Testis (tissue), 3 donors: Measurements from ENCODE around the gene NCF2. TPM values are rescaled to one million over a fixed set of nuclear protein-coding genes. Genes with fewer than 3 reads are reported as not detected.

ENCODE experiments used
- DNase-seq: peaks from one replicate; pipeline ENCODE4 v3.0.0-alpha.2; 2019
- H3K27ac ChIP-seq, 2 donors: fragments of 200-600 bp; sonication (generic); one replicate each; pipeline ENCODE4 v1.5.1; 2019
- H3K27me3 ChIP-seq: fragments of 200-600 bp; sonication (generic); one replicate; pipeline ENCODE4 v1.5.1; 2019
- H3K36me3 ChIP-seq: fragments of 200-600 bp; sonication (generic); one replicate; pipeline ENCODE4 v1.5.1; 2017; ENCODE audit warnings: low read depth; ENCODE audit errors: missing control alignments
- H3K4me1 ChIP-seq: fragments of 200-600 bp; sonication (generic); one replicate; pipeline ENCODE4 v1.5.1; 2019
- H3K4me3 ChIP-seq, 2 donors: fragments of 200-600 bp; sonication (generic); one replicate each; pipeline ENCODE4 v1.5.1; 2017 to 2019
- H3K9me3 ChIP-seq: fragments of 200-600 bp; sonication (generic); one replicate; pipeline ENCODE4 v1.5.1; 2017
- POLR2A ChIP-seq: fragments of 450-650 bp; IDR thresholded peaks from one replicate; pipeline ENCODE4 v1.6.1; 2017; ENCODE audit warnings: antibody characterized with exemption, mild to moderate bottlenecking, moderate library complexity
- WGBS, 2 donors: methylation state at CpG; one replicate each; pipeline ENCODE4 v1.1.5; 2018; 5-methylcytosine and 5-hydroxymethylcytosine counted together
- intact Hi-C: fragments of 100-400 bp; cut with DNase I; formaldehyde crosslinking; loops from one replicate; pipeline ENCODE4 v1.15.1; 2023; ENCODE audit warnings: low total_unique reads
- polyA plus RNA-seq: library from polyadenylated mRNA; stranded (reverse); fragments of 350-450 nt; fragmentation: Illumina TruSeq; extraction: RNeasy Lipid Tissue Mini Kit (QIAGEN cat#74804); gene quantifications from one replicate; pipeline ENCODE4 v1.2.3, GENCODE V29; 2014; ENCODE audit warnings: low read depth, low replicate concordance; ENCODE audit not compliant: insufficient read depth
- total RNA-seq, 2 donors: library from RNA; depleted of rRNA; stranded (reverse); fragments of >200 nt; gene quantifications; one replicate each; pipeline ENCODE4 v1.2.3, GENCODE V29; 2016
- TF ChIP-seq, protein P1 (sequence below), 3 experiments: fragments of 450-650 bp in 2 of 3; fragments of 200-600 bp in 1 of 3; sonication (generic) in 1 of 3; IDR thresholded peaks; one replicate each; pipeline ENCODE4 v1.5.1; 2016 to 2019; ENCODE audit warnings: antibody characterized with exemption in 3 of 3, mild to moderate bottlenecking in 2 of 3, moderate library complexity in 1 of 3

NCF2 gene
- total and polyA plus RNA-seq, 3 donors from 2014 or later, result 1.3 to 7.8 (median 3.7) TPM

DNA sequence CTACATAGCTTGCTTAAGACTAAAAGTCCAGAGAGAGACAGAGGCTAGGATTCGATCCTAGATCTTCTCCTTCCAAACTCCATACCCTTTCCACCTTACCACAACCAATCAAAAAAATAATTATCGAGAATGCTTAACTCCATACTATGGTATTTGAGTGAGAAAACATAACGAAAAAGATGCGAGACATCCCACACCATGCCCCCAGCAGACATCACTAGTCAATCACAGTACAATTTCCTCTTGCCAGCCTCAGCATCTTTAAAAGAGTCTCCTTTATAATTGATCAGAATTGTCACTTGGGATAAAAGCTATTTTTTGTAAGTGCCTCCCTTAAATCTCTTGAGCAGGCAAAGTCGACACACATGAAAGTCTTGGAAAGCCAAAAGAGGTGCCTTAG is 875 bp downstream of the NCF2 start:
- Histone ChIP-seq H3K27me3 (no peaks in the 10 kb centered on the region), H3K9me3 (no peaks in the 10 kb centered on the region), H3K27ac (no peak overlapping the region), H3K36me3 (no peaks in the 10 kb centered on the region), H3K4me1 (no peaks in the 10 kb centered on the region), H3K4me3 (no peak overlapping the region)
- no peak for DNase-seq
- TF ChIP-seq, protein P1, sequence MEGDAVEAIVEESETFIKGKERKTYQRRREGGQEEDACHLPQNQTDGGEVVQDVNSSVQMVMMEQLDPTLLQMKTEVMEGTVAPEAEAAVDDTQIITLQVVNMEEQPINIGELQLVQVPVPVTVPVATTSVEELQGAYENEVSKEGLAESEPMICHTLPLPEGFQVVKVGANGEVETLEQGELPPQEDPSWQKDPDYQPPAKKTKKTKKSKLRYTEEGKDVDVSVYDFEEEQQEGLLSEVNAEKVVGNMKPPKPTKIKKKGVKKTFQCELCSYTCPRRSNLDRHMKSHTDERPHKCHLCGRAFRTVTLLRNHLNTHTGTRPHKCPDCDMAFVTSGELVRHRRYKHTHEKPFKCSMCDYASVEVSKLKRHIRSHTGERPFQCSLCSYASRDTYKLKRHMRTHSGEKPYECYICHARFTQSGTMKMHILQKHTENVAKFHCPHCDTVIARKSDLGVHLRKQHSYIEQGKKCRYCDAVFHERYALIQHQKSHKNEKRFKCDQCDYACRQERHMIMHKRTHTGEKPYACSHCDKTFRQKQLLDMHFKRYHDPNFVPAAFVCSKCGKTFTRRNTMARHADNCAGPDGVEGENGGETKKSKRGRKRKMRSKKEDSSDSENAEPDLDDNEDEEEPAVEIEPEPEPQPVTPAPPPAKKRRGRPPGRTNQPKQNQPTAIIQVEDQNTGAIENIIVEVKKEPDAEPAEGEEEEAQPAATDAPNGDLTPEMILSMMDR (IDR thresholded peaks at IDR 0.05), result no peak
- WGBS, 2 donors, result 94 to 95% methylated on average over 5 of the region's 5 CpGs
- intact Hi-C loops, result no loop called here

- Histone ChIP-seq H3K27me3 (no peaks in the 10 kb centered on the region), H3K9me3 (no peaks in the 10 kb centered on the region), H3K27ac (no peak overlapping the region), H3K4me3 (no peak overlapping the region), H3K36me3 (no peaks in the 10 kb centered on the region), H3K4me1 (no peaks in the 10 kb centered on the region)
- DNase-seq, result no peak
- intact Hi-C loops, result no loop called here
- no peak for TF ChIP-seq POLR2A
- TF ChIP-seq, protein P1 (IDR thresholded peaks at IDR 0.05), result no peak
Observed at GRCh38 chr1:183588827-183589226, 1.4 kb downstream of the NCF2 start.

GRCh38 chr1:183586926-183587325 is 3.3 kb downstream of the NCF2 start:
- H3K27me3 ChIP-seq, result no peaks in the 10 kb centered on the region
- 98% methylated on average over 8 of the region's 8 CpGs for WGBS, 2 donors
- no peak overlapping the region for H3K4me3 ChIP-seq
- H3K27ac ChIP-seq, result no peak overlapping the region
- TF ChIP-seq, protein P1 (IDR thresholded peaks at IDR 0.05), result no peak
- TF ChIP-seq POLR2A, result no peak
- H3K9me3 ChIP-seq, result no peaks in the 10 kb centered on the region
- H3K4me1 ChIP-seq, result no peaks in the 10 kb centered on the region
- no peak for DNase-seq
- intact Hi-C loops, result no loop called here
- no peaks in the 10 kb centered on the region for H3K36me3 ChIP-seq

DNA sequence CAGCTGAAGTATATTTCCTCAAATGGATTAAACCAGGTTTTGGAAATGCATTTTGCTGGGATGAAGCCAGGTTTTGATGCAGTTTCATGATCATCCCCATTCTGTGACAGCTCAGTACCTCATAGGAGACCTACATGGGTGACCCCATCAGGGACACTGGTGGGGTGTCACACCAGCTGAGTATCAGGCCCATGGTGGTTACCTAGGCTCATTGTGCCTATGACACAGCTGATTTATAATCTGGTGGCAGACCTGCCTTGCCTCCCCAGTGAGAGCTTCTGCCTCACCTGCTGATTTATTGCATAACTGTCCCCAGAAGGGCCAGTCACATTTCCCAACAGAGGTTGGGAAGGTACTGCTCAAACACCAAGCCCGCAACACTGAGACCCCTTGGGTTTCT is 3.8 kb downstream of the NCF2 start:
- H3K4me1 ChIP-seq, result no peaks in the 10 kb centered on the region
- DNase-seq, result no peak
- no peaks in the 10 kb centered on the region for H3K36me3 ChIP-seq
- H3K27me3 ChIP-seq, result no peaks in the 10 kb centered on the region
- no peaks in the 10 kb centered on the region for H3K9me3 ChIP-seq
- no peak overlapping the region for H3K27ac ChIP-seq
- intact Hi-C loops, result no loop called here
- 100% methylated on average over 1 of the region's 1 CpG for WGBS, 2 donors
- no peak for TF ChIP-seq POLR2A
- TF ChIP-seq, protein P1 (IDR thresholded peaks at IDR 0.05), result no peak
- no peak overlapping the region for H3K4me3 ChIP-seq

DNA sequence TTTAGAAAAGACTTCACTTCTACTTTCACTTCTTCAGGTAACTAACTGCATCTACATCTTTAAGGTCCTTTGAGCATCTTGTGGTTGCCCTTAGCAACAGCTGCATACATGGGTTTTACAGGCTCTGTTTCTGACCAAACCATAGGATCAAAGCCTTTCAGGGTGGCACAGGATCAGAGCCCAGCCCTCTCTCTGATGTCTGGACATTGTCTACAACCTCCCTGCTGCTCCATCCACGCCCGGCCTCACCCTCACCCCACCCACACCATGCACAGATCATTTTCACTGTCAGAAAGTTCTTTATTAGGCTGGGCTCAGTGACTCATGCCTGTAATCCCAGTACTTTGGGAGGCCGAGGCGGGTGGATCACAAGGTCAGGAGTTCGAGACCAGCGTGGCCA is 5.2 kb downstream of the NCF2 start:
- intact Hi-C loops, result no loop called here
- H3K27ac ChIP-seq, result no peak overlapping the region
- H3K27me3 ChIP-seq, result no peaks in the 10 kb centered on the region
- H3K36me3 ChIP-seq, result no peaks in the 10 kb centered on the region
- no peak for TF ChIP-seq POLR2A
- TF ChIP-seq, protein P1 (IDR thresholded peaks at IDR 0.05), result no peak
- no peaks in the 10 kb centered on the region for H3K4me1 ChIP-seq
- DNase-seq, result no peak
- 85 to 90% methylated on average over 6 of the region's 6 CpGs for WGBS, 2 donors
- H3K4me3 ChIP-seq, result no peak overlapping the region
- H3K9me3 ChIP-seq, result no peaks in the 10 kb centered on the region
